Esophagus squamous epithelium (tissue), 4 donors: ENCODE data around the gene HYDIN.

ENCODE experiments used
- POLR2A ChIP-seq, 4 donors: fragments of 450-650 bp; IDR thresholded peaks; one replicate each; pipeline ENCODE4 v1.6.1; 2017; ENCODE audit warnings: antibody characterized with exemption in 4 of 4, mild to moderate bottlenecking in 4 of 4, moderate library complexity in 3 of 4
- TF ChIP-seq, protein P1 (sequence below), 6 experiments: fragments of 450-650 bp in 4 of 6; fragments of 200-600 bp in 2 of 6; sonication (generic) in 2 of 6; IDR thresholded peaks; one replicate each; pipeline ENCODE4 v1.5.1; 2016 to 2019; ENCODE audit warnings: antibody characterized with exemption in 6 of 6, mild to moderate bottlenecking in 4 of 6, moderate library complexity in 4 of 6

DNA sequence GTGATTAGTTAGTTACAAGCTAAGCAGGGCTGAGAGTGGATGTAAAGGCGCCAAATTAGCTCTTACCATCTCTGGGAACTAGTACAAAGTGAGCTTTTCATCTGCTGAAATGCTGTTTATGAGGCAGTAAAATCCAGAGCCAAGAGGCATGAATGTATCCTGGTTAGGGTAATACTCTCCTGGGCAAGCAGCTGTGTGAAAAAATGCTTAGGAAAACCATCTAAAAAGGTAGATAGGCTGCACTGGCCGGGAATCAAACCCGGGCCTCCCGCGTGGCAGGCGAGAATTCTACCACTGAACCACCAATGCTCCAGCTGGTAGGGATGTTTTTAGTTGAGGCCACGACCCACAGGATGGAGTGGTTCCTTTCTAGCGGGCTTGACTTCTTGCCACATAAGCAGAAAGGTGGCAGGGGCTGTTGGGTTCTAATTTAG, 452.5 kb downstream of the HYDIN start:
- TF ChIP-seq, protein P1, sequence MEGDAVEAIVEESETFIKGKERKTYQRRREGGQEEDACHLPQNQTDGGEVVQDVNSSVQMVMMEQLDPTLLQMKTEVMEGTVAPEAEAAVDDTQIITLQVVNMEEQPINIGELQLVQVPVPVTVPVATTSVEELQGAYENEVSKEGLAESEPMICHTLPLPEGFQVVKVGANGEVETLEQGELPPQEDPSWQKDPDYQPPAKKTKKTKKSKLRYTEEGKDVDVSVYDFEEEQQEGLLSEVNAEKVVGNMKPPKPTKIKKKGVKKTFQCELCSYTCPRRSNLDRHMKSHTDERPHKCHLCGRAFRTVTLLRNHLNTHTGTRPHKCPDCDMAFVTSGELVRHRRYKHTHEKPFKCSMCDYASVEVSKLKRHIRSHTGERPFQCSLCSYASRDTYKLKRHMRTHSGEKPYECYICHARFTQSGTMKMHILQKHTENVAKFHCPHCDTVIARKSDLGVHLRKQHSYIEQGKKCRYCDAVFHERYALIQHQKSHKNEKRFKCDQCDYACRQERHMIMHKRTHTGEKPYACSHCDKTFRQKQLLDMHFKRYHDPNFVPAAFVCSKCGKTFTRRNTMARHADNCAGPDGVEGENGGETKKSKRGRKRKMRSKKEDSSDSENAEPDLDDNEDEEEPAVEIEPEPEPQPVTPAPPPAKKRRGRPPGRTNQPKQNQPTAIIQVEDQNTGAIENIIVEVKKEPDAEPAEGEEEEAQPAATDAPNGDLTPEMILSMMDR (IDR thresholded peaks at IDR 0.05) = no peak
- TF ChIP-seq POLR2A (IDR thresholded peaks at IDR 0.05) = no peak
